Keratinocyte (primary cell): ENCODE data around the gene MAP7D1. TPM values are rescaled to one million over a fixed set of nuclear protein-coding genes. Genes with fewer than 3 reads are reported as not detected.

ENCODE experiments used
- DNase-seq: peaks from one replicate; pipeline ENCODE4 v3.0.0-alpha.2; 2011; ENCODE audit warnings: low read depth, missing footprints, low spot score
- FAIRE-seq: peaks from 2 replicates; lab custom pipeline; 2011; peaks lifted over from hg19 to GRCh38; lab: Jason Lieb, UNC
- H2AFZ ChIP-seq: 2 replicates; pipeline ENCODE4 v1.6.0; 2012; ENCODE audit warnings: low read length, control low read depth, inconsistent platforms; ENCODE audit not compliant: control insufficient read depth
- H3K27ac ChIP-seq: 2 replicates; pipeline ENCODE4 v1.5.1; 2011; ENCODE audit warnings: low read length; ENCODE audit not compliant: control insufficient read depth, insufficient read depth
- H3K27me3 ChIP-seq: 3 replicates; pipeline ENCODE4 v1.6.0; 2011; ENCODE audit warnings: low read length; ENCODE audit not compliant: control insufficient read depth, insufficient read depth; ENCODE audit errors: extremely low read depth
- H3K36me3 ChIP-seq, 2 experiments: 2 replicates in 1 of 2; 3 replicates in 1 of 2; pipeline ENCODE4 v1.5.1; 2011; ENCODE audit warnings: low read length in 2 of 2, mild to moderate bottlenecking in 1 of 2; ENCODE audit not compliant: control insufficient read depth in 2 of 2, insufficient read depth in 2 of 2; ENCODE audit errors: extremely low read depth in 1 of 2
- H3K4me1 ChIP-seq: 3 replicates; pipeline ENCODE4 v1.5.1; 2011; ENCODE audit warnings: low read length; ENCODE audit not compliant: control insufficient read depth, insufficient read depth; ENCODE audit errors: extremely low read depth
- H3K4me2 ChIP-seq: 3 replicates; pipeline ENCODE4 v1.6.0; 2011; ENCODE audit warnings: low read depth, low read length; ENCODE audit not compliant: control insufficient read depth, insufficient read depth; ENCODE audit errors: extremely low read depth
- H3K4me3 ChIP-seq, 3 experiments: fragments of 200-600 bp in 1 of 3; sonication (generic) in 1 of 3; 2 replicates in 2 of 3; 3 replicates in 1 of 3; pipeline ENCODE4 v1.5.1; 2011 to 2016; ENCODE audit warnings: low read length in 3 of 3, mild to moderate bottlenecking in 3 of 3, control low read depth in 2 of 3, inconsistent platforms in 1 of 3, low read depth in 1 of 3, mixed read lengths in 1 of 3, mixed run types in 1 of 3, moderate library complexity in 1 of 3; ENCODE audit not compliant: control insufficient read depth in 2 of 3, insufficient read depth in 2 of 3; ENCODE audit errors: extremely low read depth in 1 of 3
- H3K79me2 ChIP-seq: 2 replicates; pipeline ENCODE4 v1.6.0; 2012; ENCODE audit warnings: low read length; ENCODE audit not compliant: control insufficient read depth, insufficient read depth
- H3K9ac ChIP-seq: 3 replicates; pipeline ENCODE4 v1.6.0; 2011; ENCODE audit warnings: low read length; ENCODE audit not compliant: control insufficient read depth, insufficient read depth; ENCODE audit errors: extremely low read depth
- H3K9me1 ChIP-seq: 3 replicates; pipeline ENCODE4 v1.6.0; 2011; ENCODE audit warnings: low read length; ENCODE audit not compliant: control insufficient read depth, insufficient read depth; ENCODE audit errors: extremely low read depth
- H3K9me3 ChIP-seq: 2 replicates; pipeline ENCODE4 v1.5.1; 2012; ENCODE audit warnings: low read depth, low read length; ENCODE audit not compliant: control insufficient read depth
- H4K20me1 ChIP-seq: 3 replicates; pipeline ENCODE4 v1.6.0; 2011; ENCODE audit warnings: low read length; ENCODE audit not compliant: control insufficient read depth, insufficient read depth; ENCODE audit errors: extremely low read depth
- CTCF ChIP-seq, 3 experiments: IDR thresholded peaks in 1 of 3; conservative IDR thresholded peaks in 1 of 3; optimal IDR thresholded peaks in 1 of 3; 2 replicates in 2 of 3; 3 replicates in 1 of 3; pipeline versions ENCODE3 to v1.5.1; 2011; ENCODE audit warnings: low read length in 3 of 3, mild to moderate bottlenecking in 3 of 3, moderate library complexity in 2 of 3, control low read depth in 1 of 3, inconsistent platforms in 1 of 3; ENCODE audit not compliant: insufficient read depth in 2 of 3; ENCODE audit errors: extremely low read depth in 1 of 3
- EZH2 ChIP-seq: IDR thresholded peaks from one replicate; pipeline ENCODE4 v1.6.1; 2012; ENCODE audit warnings: inconsistent platforms, mild to moderate bottlenecking, low read length, moderate library complexity
- dilution Hi-C: fragments of 300-500 bp; cut with MboI; formaldehyde crosslinking; loops from one replicate; pipeline ENCODE4 v1.7.0; 2020; ENCODE audit warnings: low sequenced_read_pairs; ENCODE audit not compliant: extremely low pct_ligation_motif_present
- polyA plus RNA-seq, 5 experiments: library from polyadenylated mRNA; depleted of rRNA in 3 of 5; stranded (reverse) in 3 of 5; stranded (forward) in 1 of 5; unstranded in 1 of 5; fragments of >200 nt; gene quantifications; 1 replicate in 1 of 5; 2 replicates in 3 of 5; 3 replicates in 1 of 5; pipeline versions ENCODE4 v1.2.1 to v1.2.3, GENCODE V29; 2011 to 2012; ENCODE audit warnings: missing spikeins in 2 of 5, low read depth in 1 of 5, low replicate concordance in 1 of 5

MAP7D1 gene
- polyA plus RNA-seq, 1 donor (not counting 4 experiments of a cell fraction or from before 2014, with no cell fraction given) = 75.0 TPM

- peak overlapping the region; percentile 77 to 87 (median 85) for H3K4me3 ChIP-seq
- no peaks in the 10 kb centered on the region for H3K9me1 ChIP-seq
Measured at GRCh38 chr1:36148821-36149236, 7.1 kb upstream of the MAP7D1 start.

DNA sequence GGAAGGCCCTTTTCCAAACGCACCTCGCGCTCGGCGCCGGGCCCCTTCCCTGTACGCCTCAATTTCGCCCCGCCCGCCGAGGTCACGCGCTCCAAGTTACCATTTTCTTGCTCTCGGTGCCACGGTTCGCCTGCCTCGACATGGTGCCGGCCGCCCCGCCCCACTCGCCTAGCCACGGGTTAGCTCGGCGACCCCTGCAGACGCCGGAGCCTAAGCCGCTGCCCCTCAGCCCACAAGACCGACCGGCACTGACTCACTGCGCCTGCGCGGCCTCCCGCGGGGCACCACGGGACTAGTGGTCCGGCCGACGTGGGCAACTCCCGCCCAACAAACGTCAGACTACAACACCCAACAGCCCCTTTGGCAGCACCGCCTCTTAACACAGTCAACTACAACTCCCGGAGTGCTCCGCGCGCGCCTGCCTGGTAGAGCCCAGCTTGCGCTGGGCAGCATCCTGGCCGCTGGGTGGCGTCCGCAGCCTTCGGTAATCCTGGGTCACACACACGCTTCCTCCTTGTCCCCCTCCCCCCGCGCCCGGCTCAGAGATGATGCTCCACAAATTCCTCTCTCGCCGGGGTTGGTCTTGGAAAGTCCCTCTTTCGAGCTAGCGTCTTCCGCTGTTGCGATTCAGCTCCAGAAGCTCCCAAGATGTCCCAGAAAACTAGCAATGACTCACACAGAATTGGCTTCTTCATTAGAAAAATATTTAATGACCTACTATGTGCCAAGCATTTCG, 6.6 kb upstream of the MAP7D1 start, which contains the start of gene TRAPPC3:
TRAPPC3 (minus strand) TSS at position 250 of the 736 bp plus-strand sequence; CDS start at position 142, 108 bp downstream.
- DNase-seq (peak; percentile 99), FAIRE-seq (peak; percentile 62)
- no peaks in the 10 kb centered on the region for H4K20me1 ChIP-seq
- H3K36me3 ChIP-seq = peaks cover 7 to 8% of the 10 kb centered on the region in 2 experiments
- peaks cover 39% of the 10 kb centered on the region for H3K79me2 ChIP-seq
- H3K9me3 ChIP-seq = no peaks in the 10 kb centered on the region
- H3K4me2 ChIP-seq = peak within 1 kb of the TSS; percentile 92
- H3K4me3 ChIP-seq = peak within 1 kb of the TSS; percentile 77 to 87 (median 85)
- H3K27ac ChIP-seq = peak within 1 kb of the TSS; percentile 99
- H3K4me1 ChIP-seq = peaks cover 31% of the 10 kb centered on the region
- H3K9me1 ChIP-seq = no peaks in the 10 kb centered on the region
- dilution Hi-C loops = no loop called here
- peak within 1 kb of the TSS; percentile 68 for H2AFZ ChIP-seq
- peak; percentile 95 to 99 (median 98) for TF ChIP-seq CTCF (optimal IDR thresholded peaks at IDR 0.05 in 1 of 3, IDR thresholded peaks at IDR 0.05 in 1 of 3, conservative IDR thresholded peaks at IDR 0.05 in 1 of 3; ENCODE audit: extremely low read depth in 1 of 3, insufficient read depth in 2 of 3, low read length in 3 of 3)
- TF ChIP-seq EZH2 = no peak
- H3K9ac ChIP-seq = peak within 1 kb of the TSS; percentile 98
- no peaks in the 10 kb centered on the region for H3K27me3 ChIP-seq

More at GRCh38 chr1:36148821-36149236, 7.1 kb upstream of the MAP7D1 start:
- peak overlapping the region; percentile 68 for H2AFZ ChIP-seq
- dilution Hi-C loops = no loop called here
- no peaks in the 10 kb centered on the region for H4K20me1 ChIP-seq
- peak overlapping the region; percentile 98 for H3K9ac ChIP-seq
- peaks cover 31% of the 10 kb centered on the region for H3K4me1 ChIP-seq
- peaks cover 44% of the 10 kb centered on the region for H3K79me2 ChIP-seq
- H3K27ac ChIP-seq = peak overlapping the region; percentile 93
- H3K27me3 ChIP-seq = no peaks in the 10 kb centered on the region
- FAIRE-seq (peak; percentile 32), DNase-seq (no peak)
- peaks cover 7 to 8% of the 10 kb centered on the region in 2 experiments for H3K36me3 ChIP-seq
- TF ChIP-seq EZH2 (no peak), CTCF (optimal IDR thresholded peaks at IDR 0.05 in 1 of 3, IDR thresholded peaks at IDR 0.05 in 1 of 3, conservative IDR thresholded peaks at IDR 0.05 in 1 of 3; ENCODE audit: extremely low read depth in 1 of 3, insufficient read depth in 2 of 3, low read length in 3 of 3) (no peak)
- peak overlapping the region; percentile 92 for H3K4me2 ChIP-seq
- no peaks in the 10 kb centered on the region for H3K9me3 ChIP-seq
